Measurements from ENCODE around the gene C4BPA.

C4BPA gene

GRCh38 chr1:207097871-207098324 is 6.1 kb upstream of the C4BPA start (continued):
- TF ChIP-seq ZNF398 (tag by site-specific recombination; IDR thresholded peaks at IDR 0.05) (no peak), ZNF704 (tag by site-specific recombination; IDR thresholded peaks at IDR 0.05) (no peak), ZEB2 (tag by site-specific recombination; IDR thresholded peaks at IDR 0.05) (no peak), SP7 (tag by site-specific recombination; IDR thresholded peaks at IDR 0.05) (no peak), ZNF112 (tag by site-specific recombination; IDR thresholded peaks at IDR 0.05) (no peak), ZNF26 (tag by site-specific recombination; IDR thresholded peaks at IDR 0.05) (no peak), KLF7 (tag by site-specific recombination; IDR thresholded peaks at IDR 0.05; ENCODE audit: borderline replicate concordance) (no peak), ZSCAN5A (tag by site-specific recombination; IDR thresholded peaks at IDR 0.05) (no peak), ZNF768 (tag by site-specific recombination; IDR thresholded peaks at IDR 0.05) (no peak), ZNF350 (tag by site-specific recombination; IDR thresholded peaks at IDR 0.05) (no peak)

- H3K36me3 ChIP-seq (ENCODE audit: control insufficient read depth in 2 of 2, insufficient read depth in 1 of 2, low read length in 2 of 2) = no peaks in the 10 kb centered on the region
- H3K9me3 ChIP-seq (ENCODE audit: control insufficient read depth, insufficient read depth, low read depth, low read length) = no peaks in the 10 kb centered on the region
- no peak overlapping the region for H3K4me3 ChIP-seq (ENCODE audit: low read depth, low read length)
- CTCF ChIA-PET = interaction anchor here (0.7 to 1.7 kb wide), 2 partner anchors 303 to 308 kb away, joined by 3 to 9 read pairs; no protein-coding TSS in a partner anchor
- POLR2A ChIA-PET = no interaction called here
- TF ChIP-seq PATZ1 (tag by site-specific recombination; IDR thresholded peaks at IDR 0.05) (no peak), ZNF585B (tag by site-specific recombination; IDR thresholded peaks at IDR 0.05) (no peak), KLF7 (tag by site-specific recombination; IDR thresholded peaks at IDR 0.05; ENCODE audit: borderline replicate concordance) (no peak), ZNF704 (tag by site-specific recombination; IDR thresholded peaks at IDR 0.05) (no peak), IKZF3 (tag by site-specific recombination; IDR thresholded peaks at IDR 0.05) (no peak), ZNF140 (tag by site-specific recombination; IDR thresholded peaks at IDR 0.05) (no peak), SP3 (tag by site-specific recombination; IDR thresholded peaks at IDR 0.05) (no peak), ZNF792 (tag by site-specific recombination; IDR thresholded peaks at IDR 0.05) (no peak), FEZF1 (tag by site-specific recombination; IDR thresholded peaks at IDR 0.05) (no peak), ZNF174 (tag by site-specific recombination; IDR thresholded peaks at IDR 0.05) (no peak), ZNF416 (tag by site-specific recombination; IDR thresholded peaks at IDR 0.05) (no peak), ZNF791 (tag by site-specific recombination; IDR thresholded peaks at IDR 0.05) (no peak), ZNF214 (tag by site-specific recombination; IDR thresholded peaks at IDR 0.05; ENCODE audit: borderline replicate concordance) (no peak), ZNF146 (tag by site-specific recombination; IDR thresholded peaks at IDR 0.05) (no peak), ZNF514 (tag by site-specific recombination; IDR thresholded peaks at IDR 0.05) (no peak), PRDM6 (tag by site-specific recombination; IDR thresholded peaks at IDR 0.05) (no peak)
- H3K4me1 ChIP-seq (ENCODE audit: control insufficient read depth, insufficient read depth, low read length) = no peaks in the 10 kb centered on the region
- no peak overlapping the region for H3K27ac ChIP-seq (ENCODE audit: extremely low read depth, low read depth, low read length)
Measured at GRCh38 chr1:207101720-207102119, 2.3 kb upstream of the C4BPA start.

Measured in HEK293 (cell line).